WI38 (cell line): ENCODE results near the gene TMEM164.

Source experiments
- H3K4me3 ChIP-seq: 2 replicates; pipeline ENCODE4 v1.5.1; 2011; ENCODE audit warnings: low read depth, mild to moderate bottlenecking, control low read depth, low read length
- CTCF ChIP-seq: IDR thresholded peaks from 2 replicates; pipeline ENCODE4 v1.5.1; 2012; ENCODE audit warnings: low read depth, mild to moderate bottlenecking, control low read depth, low read length

TMEM164 gene

DNA sequence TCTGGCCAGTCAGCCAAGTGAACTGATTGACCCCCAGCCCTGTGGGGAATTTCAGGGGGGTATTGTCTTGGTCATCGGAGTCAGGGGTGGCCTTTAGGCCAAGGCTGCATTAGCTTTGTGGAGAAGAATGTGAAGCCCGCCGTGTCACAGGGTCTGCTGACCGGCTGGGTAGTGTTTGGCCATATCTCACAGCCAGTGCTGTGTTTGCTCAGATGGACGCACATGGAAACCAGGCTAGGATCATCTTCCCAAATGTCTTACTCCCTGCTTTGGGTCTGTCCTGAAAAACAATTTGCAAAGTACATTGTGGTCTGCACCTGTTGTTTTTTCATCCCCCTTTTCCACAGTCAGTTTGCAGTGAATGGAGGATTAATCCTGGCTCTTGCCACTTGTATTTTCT lies 13.0 kb downstream of the TMEM164 start:
- TF ChIP-seq CTCF: no peak
- no peak overlapping the region for H3K4me3 ChIP-seq

DNA sequence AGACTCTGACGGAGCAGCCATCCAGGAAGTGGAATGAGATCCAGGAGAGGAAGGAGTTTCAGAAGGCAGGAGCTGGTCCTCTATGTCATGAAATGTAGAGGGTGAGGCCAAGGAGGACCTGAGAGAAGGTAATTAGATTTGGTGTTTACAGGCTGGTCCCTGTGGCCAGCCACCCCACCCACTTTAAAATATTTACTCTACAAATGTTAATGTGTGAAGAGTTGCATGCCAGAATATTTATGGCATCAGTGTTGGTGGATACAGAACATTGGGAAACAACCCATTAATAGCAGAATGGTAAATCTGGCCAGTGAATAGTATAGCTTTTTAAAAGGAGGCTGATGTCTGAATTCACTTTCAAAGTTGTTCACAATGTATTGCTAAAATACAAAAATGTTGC lies 17.6 kb downstream of the TMEM164 start:
- TF ChIP-seq CTCF: no peak
- H3K4me3 ChIP-seq: no peak overlapping the region

GRCh38 chrX:110021258-110022022 lies 18.5 kb downstream of the TMEM164 start:
- H3K4me3 ChIP-seq: no peak overlapping the region
- no peak for TF ChIP-seq CTCF

- no peak for TF ChIP-seq CTCF
- no peak overlapping the region for H3K4me3 ChIP-seq
Observed at GRCh38 chrX:110022599-110023448, 19.9 kb downstream of the TMEM164 start.

GRCh38 chrX:110025395-110025794 lies 22.5 kb downstream of the TMEM164 start:
- TF ChIP-seq CTCF: no peak

GRCh38 chrX:110026099-110026844 lies 23.4 kb downstream of the TMEM164 start:
- H3K4me3 ChIP-seq: no peak overlapping the region
- TF ChIP-seq CTCF: no peak

More at GRCh38 chrX:110025395-110025794, 22.5 kb downstream of the TMEM164 start:
- H3K4me3 ChIP-seq: no peak overlapping the region
